SK-N-MC (cell line): ENCODE results near the gene ATP6V0C.

Source experiments
- EZH2 ChIP-seq: fragments of 200-600 bp; sonication (generic); IDR thresholded peaks from one replicate; pipeline ENCODE4 v1.6.1; 2017; ENCODE audit warnings: antibody characterized with exemption
- POLR2AphosphoS5 ChIP-seq: IDR thresholded peaks from 2 replicates; pipeline ENCODE4 v1.6.1; 2012; ENCODE audit warnings: mild to moderate bottlenecking, low read depth, low read length, borderline replicate concordance

GRCh38 chr16:2492292-2492691 is 21.5 kb upstream of the ATP6V0C start:
- TF ChIP-seq POLR2AphosphoS5 = no peak
- TF ChIP-seq EZH2 = no peak
